ENCODE data around the gene ABCC8. TPM values are rescaled to one million over a fixed set of nuclear protein-coding genes. Genes with fewer than 3 reads are reported as not detected.

The ABCC8 gene
- total RNA-seq, 1 donor from 2014 or later, result 1.1 TPM

GRCh38 chr11:17473071-17473744, 3.4 kb downstream of the ABCC8 start:
- no peak overlapping the region for H3K27ac ChIP-seq (replicated peaks)
- no peak overlapping the region for H3K4me3 ChIP-seq
- H3K27me3 ChIP-seq (ENCODE audit: low read depth), result peaks cover 65% of the 10 kb centered on the region
- no peaks in the 10 kb centered on the region for H3K36me3 ChIP-seq
- H3K4me1 ChIP-seq, result peaks cover 7% of the 10 kb centered on the region
- intact Hi-C loops (cut with micrococcal nuclease), result no loop called here
- TF ChIP-seq, protein P1, sequence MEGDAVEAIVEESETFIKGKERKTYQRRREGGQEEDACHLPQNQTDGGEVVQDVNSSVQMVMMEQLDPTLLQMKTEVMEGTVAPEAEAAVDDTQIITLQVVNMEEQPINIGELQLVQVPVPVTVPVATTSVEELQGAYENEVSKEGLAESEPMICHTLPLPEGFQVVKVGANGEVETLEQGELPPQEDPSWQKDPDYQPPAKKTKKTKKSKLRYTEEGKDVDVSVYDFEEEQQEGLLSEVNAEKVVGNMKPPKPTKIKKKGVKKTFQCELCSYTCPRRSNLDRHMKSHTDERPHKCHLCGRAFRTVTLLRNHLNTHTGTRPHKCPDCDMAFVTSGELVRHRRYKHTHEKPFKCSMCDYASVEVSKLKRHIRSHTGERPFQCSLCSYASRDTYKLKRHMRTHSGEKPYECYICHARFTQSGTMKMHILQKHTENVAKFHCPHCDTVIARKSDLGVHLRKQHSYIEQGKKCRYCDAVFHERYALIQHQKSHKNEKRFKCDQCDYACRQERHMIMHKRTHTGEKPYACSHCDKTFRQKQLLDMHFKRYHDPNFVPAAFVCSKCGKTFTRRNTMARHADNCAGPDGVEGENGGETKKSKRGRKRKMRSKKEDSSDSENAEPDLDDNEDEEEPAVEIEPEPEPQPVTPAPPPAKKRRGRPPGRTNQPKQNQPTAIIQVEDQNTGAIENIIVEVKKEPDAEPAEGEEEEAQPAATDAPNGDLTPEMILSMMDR (IDR thresholded peaks at IDR 0.05; ENCODE audit: borderline replicate concordance), result no peak
- no peaks in the 10 kb centered on the region for H3K9me3 ChIP-seq (replicated peaks)
- no peak for DNase-seq

DNA sequence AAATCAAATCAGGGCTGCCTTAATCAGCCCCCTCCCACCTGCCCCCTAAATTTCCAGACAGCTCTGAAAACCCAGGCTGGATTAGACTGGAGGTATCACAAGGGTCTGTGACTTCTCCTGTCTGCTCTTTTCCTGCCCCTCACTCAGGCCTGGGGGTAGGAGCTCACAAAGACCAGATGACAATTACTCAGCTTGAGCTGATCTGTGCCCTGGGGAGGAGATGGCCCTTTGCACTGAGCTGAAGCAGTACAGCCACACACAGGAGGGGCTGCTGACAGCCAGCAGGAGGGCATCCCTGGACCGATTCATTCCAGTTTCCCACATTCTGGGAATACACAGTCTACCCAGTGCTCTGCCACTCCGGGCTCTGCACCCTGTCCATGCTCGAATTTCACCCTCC, 4.2 kb downstream of the ABCC8 start:
- no peaks in the 10 kb centered on the region for H3K9me3 ChIP-seq (replicated peaks)
- peaks cover 57% of the 10 kb centered on the region for H3K27me3 ChIP-seq (ENCODE audit: low read depth)
- TF ChIP-seq, protein P1 (IDR thresholded peaks at IDR 0.05; ENCODE audit: borderline replicate concordance), result no peak
- DNase-seq, result no peak
- H3K36me3 ChIP-seq, result no peaks in the 10 kb centered on the region
- no peak overlapping the region for H3K27ac ChIP-seq (replicated peaks)
- H3K4me1 ChIP-seq, result peaks cover 7% of the 10 kb centered on the region
- H3K4me3 ChIP-seq, result no peak overlapping the region
- intact Hi-C loops (cut with micrococcal nuclease), result no loop called here

DNA sequence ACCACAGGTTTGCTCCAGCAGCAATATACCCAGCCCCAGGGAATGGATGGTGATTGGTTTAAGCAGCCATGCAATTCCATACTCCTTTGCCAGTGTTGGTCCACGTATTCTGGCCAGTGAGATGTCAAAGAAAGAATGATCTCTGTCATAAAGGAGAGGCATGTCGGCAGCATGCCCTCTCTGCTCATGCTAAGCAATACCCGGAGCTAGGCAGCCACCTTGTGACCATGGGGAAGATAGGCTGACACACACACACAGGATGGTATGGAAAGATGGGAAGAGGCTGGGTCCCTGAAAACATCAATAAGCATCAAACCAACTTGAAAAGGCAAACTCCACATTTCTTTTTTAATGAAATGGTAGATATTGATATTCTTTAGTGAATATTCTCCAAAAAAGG, 5.1 kb downstream of the ABCC8 start:
- no peaks in the 10 kb centered on the region for H3K36me3 ChIP-seq
- DNase-seq, result no peak
- TF ChIP-seq, protein P1 (IDR thresholded peaks at IDR 0.05; ENCODE audit: borderline replicate concordance), result no peak
- H3K4me1 ChIP-seq, result peaks cover 7% of the 10 kb centered on the region
- peaks cover 47% of the 10 kb centered on the region for H3K27me3 ChIP-seq (ENCODE audit: low read depth)
- no peaks in the 10 kb centered on the region for H3K9me3 ChIP-seq (replicated peaks)
- intact Hi-C loops (cut with micrococcal nuclease), result no loop called here
- no peak overlapping the region for H3K4me3 ChIP-seq
- no peak overlapping the region for H3K27ac ChIP-seq (replicated peaks)

- no peaks in the 10 kb centered on the region for H3K4me1 ChIP-seq
- intact Hi-C loops (cut with micrococcal nuclease), result no loop called here
- H3K27me3 ChIP-seq (ENCODE audit: low read depth), result peaks cover 32% of the 10 kb centered on the region
- no peaks in the 10 kb centered on the region for H3K9me3 ChIP-seq (replicated peaks)
- TF ChIP-seq, protein P1 (IDR thresholded peaks at IDR 0.05; ENCODE audit: borderline replicate concordance), result no peak
- no peak overlapping the region for H3K4me3 ChIP-seq
- DNase-seq, result no peak
- H3K27ac ChIP-seq (replicated peaks), result no peak overlapping the region
- no peaks in the 10 kb centered on the region for H3K36me3 ChIP-seq
These were observed 6.6 kb downstream of the ABCC8 start for GRCh38 chr11:17469998-17470397.

- intact Hi-C loops (cut with micrococcal nuclease), result no loop called here
- peaks cover 26% of the 10 kb centered on the region for H3K27me3 ChIP-seq (ENCODE audit: low read depth)
These were observed 8.5 kb downstream of the ABCC8 start for GRCh38 chr11:17468122-17468521.

More at GRCh38 chr11:17468122-17468521, 8.5 kb downstream of the ABCC8 start:
- H3K36me3 ChIP-seq, result no peaks in the 10 kb centered on the region
- H3K27ac ChIP-seq (replicated peaks), result no peak overlapping the region
- TF ChIP-seq, protein P1 (IDR thresholded peaks at IDR 0.05; ENCODE audit: borderline replicate concordance), result no peak
- no peak for DNase-seq
- H3K4me3 ChIP-seq, result no peak overlapping the region
- no peaks in the 10 kb centered on the region for H3K4me1 ChIP-seq
- no peaks in the 10 kb centered on the region for H3K9me3 ChIP-seq (replicated peaks)

All from left ventricle myocardium inferior (tissue), 1 donor.